ENCODE measurements around the gene HMOX2. TPM values are rescaled to one million over a fixed set of nuclear protein-coding genes. Genes with fewer than 3 reads are reported as not detected.

The HMOX2 gene
- total and polyA plus RNA-seq, 2 donors from 2014 or later: 56.4 to 116 TPM

GRCh38 chr16:4548124-4548523, 71.9 kb downstream of the HMOX2 start:
- FAIRE-seq (no peak), DNase-seq (no peak)
- Histone ChIP-seq H3K9me3 (ENCODE audit: control insufficient read depth in 2 of 3, insufficient read depth in 1 of 3, low read length in 3 of 3) (no peaks in the 10 kb centered on the region), H3K27ac (ENCODE audit: low read depth in 2 of 2, low read length in 2 of 2) (no peak overlapping the region), H3K27me3 (ENCODE audit: control insufficient read depth, insufficient read depth, low read length) (no peaks in the 10 kb centered on the region), H3K4me3 (ENCODE audit: low read length in 3 of 3) (no peak overlapping the region), H3K4me1 (ENCODE audit: control insufficient read depth in 2 of 3, insufficient read depth in 2 of 3, low read depth in 1 of 3, low read length in 3 of 3) (no peaks in the 10 kb centered on the region), H3K9ac (ENCODE audit: low read length in 3 of 3) (no peak overlapping the region), H3K36me3 (ENCODE audit: control insufficient read depth in 2 of 3, insufficient read depth in 3 of 3, low read length in 3 of 3) (no peaks in the 10 kb centered on the region)
- intact Hi-C loops (cut with DNase I): no loop called here
- TF ChIP-seq CTCF (IDR thresholded peaks at IDR 0.05; ENCODE audit: borderline replicate concordance, extremely low read depth, insufficient read depth): no peak

- no peak for FAIRE-seq
- no peak overlapping the region for H3K27ac ChIP-seq (ENCODE audit: low read depth in 2 of 2, low read length in 2 of 2)
- no peaks in the 10 kb centered on the region for H3K27me3 ChIP-seq (ENCODE audit: control insufficient read depth, insufficient read depth, low read length)
- no peak overlapping the region for H3K4me3 ChIP-seq (ENCODE audit: low read length in 3 of 3)
- no peak for TF ChIP-seq CTCF (IDR thresholded peaks at IDR 0.05; ENCODE audit: borderline replicate concordance, extremely low read depth, insufficient read depth)
- H3K4me1 ChIP-seq (ENCODE audit: control insufficient read depth in 2 of 3, insufficient read depth in 2 of 3, low read depth in 1 of 3, low read length in 3 of 3): no peaks in the 10 kb centered on the region
- DNase-seq: no peak
- H3K9ac ChIP-seq (ENCODE audit: low read length in 3 of 3): no peak overlapping the region
- no peaks in the 10 kb centered on the region for H3K9me3 ChIP-seq (ENCODE audit: control insufficient read depth in 2 of 3, insufficient read depth in 1 of 3, low read length in 3 of 3)
- intact Hi-C loops (cut with DNase I): no loop called here
- H3K36me3 ChIP-seq (ENCODE audit: control insufficient read depth in 2 of 3, insufficient read depth in 3 of 3, low read length in 3 of 3): no peaks in the 10 kb centered on the region
Observed at GRCh38 chr16:4550591-4550990, 74.4 kb downstream of the HMOX2 start.

- Histone ChIP-seq H3K4me3 (ENCODE audit: low read length in 3 of 3) (no peak overlapping the region), H3K27ac (ENCODE audit: low read depth in 2 of 2, low read length in 2 of 2) (no peak overlapping the region), H3K9me3 (ENCODE audit: control insufficient read depth in 2 of 3, insufficient read depth in 1 of 3, low read length in 3 of 3) (no peaks in the 10 kb centered on the region), H3K9ac (ENCODE audit: low read length in 3 of 3) (no peak overlapping the region), H3K4me1 (ENCODE audit: control insufficient read depth in 2 of 3, insufficient read depth in 2 of 3, low read depth in 1 of 3, low read length in 3 of 3) (peaks cover 0 to 5% (median 0%) of the 10 kb centered on the region in 3 donors), H3K27me3 (ENCODE audit: control insufficient read depth, insufficient read depth, low read length) (no peaks in the 10 kb centered on the region), H3K36me3 (ENCODE audit: control insufficient read depth in 2 of 3, insufficient read depth in 3 of 3, low read length in 3 of 3) (no peaks in the 10 kb centered on the region)
- FAIRE-seq (no peak), DNase-seq (no peak)
- intact Hi-C loops (cut with DNase I): no loop called here
- TF ChIP-seq CTCF (IDR thresholded peaks at IDR 0.05; ENCODE audit: borderline replicate concordance, extremely low read depth, insufficient read depth): no peak
Observed at GRCh38 chr16:4552541-4552940, 76.3 kb downstream of the HMOX2 start.

- intact Hi-C loops (cut with DNase I): no loop called here
- H3K4me1 ChIP-seq (ENCODE audit: control insufficient read depth in 2 of 3, insufficient read depth in 2 of 3, low read depth in 1 of 3, low read length in 3 of 3): peaks cover 0 to 5% (median 0%) of the 10 kb centered on the region in 3 donors
- H3K9me3 ChIP-seq (ENCODE audit: control insufficient read depth in 2 of 3, insufficient read depth in 1 of 3, low read length in 3 of 3): no peaks in the 10 kb centered on the region
- no peak within 1 kb of the TSS for H3K9ac ChIP-seq (ENCODE audit: low read length in 3 of 3)
- H3K27me3 ChIP-seq (ENCODE audit: control insufficient read depth, insufficient read depth, low read length): no peaks in the 10 kb centered on the region
- H3K36me3 ChIP-seq (ENCODE audit: control insufficient read depth in 2 of 3, insufficient read depth in 3 of 3, low read length in 3 of 3): no peaks in the 10 kb centered on the region
- no peak for TF ChIP-seq CTCF (IDR thresholded peaks at IDR 0.05; ENCODE audit: borderline replicate concordance, extremely low read depth, insufficient read depth)
- FAIRE-seq (no peak), DNase-seq (no peak)
- H3K4me3 ChIP-seq (ENCODE audit: low read length in 3 of 3): no peak within 1 kb of the TSS
- no peak within 1 kb of the TSS for H3K27ac ChIP-seq (ENCODE audit: low read depth in 2 of 2, low read length in 2 of 2)
Observed at GRCh38 chr16:4556112-4556511, 79.9 kb downstream of the HMOX2 start, which contains the start of gene C16orf96. Gene C16orf96 (plus strand): TSS chr16:4556340. CDS start chr16:4556490, 150 bp downstream.

Data from kidney (tissue), 14 donors.